B cell (primary cell): Measurements from ENCODE around the gene CAPNS2. TPM values are rescaled to one million over a fixed set of nuclear protein-coding genes. Genes with fewer than 3 reads are reported as not detected.

Experiments used
- ATAC-seq: fragments of 200-7000 bp; cut with Tn5 transposase; one replicate; pipeline ENCODE4 v1.10.0; 2021; ENCODE audit warnings: low read depth, mild to moderate bottlenecking, moderate number of reproducible peaks, moderate library complexity
- CTCF ChIA-PET: fragments of 350-600 bp; sonication (Branson Sonifier 250); formaldehyde crosslinking; loops from one replicate; lab custom pipeline; 2021; ENCODE audit warnings: antibody characterized with exemption, inconsistent platforms; lab: Charles Lee
- POLR2A ChIA-PET: fragments of 350-600 bp; sonication (Branson Sonifier 250); formaldehyde crosslinking; loops from one replicate; lab custom pipeline; 2021; ENCODE audit warnings: antibody characterized with exemption; lab: Charles Lee
- DNase-seq: peaks from one replicate; pipeline ENCODE4 v3.0.0; 2013
- H2AFZ ChIP-seq: 2 replicates; pipeline ENCODE4 v1.6.1; 2012; ENCODE audit warnings: mild to moderate bottlenecking, low read depth, low read length; ENCODE audit not compliant: insufficient read depth, poor library complexity, severe bottlenecking
- H3K27ac ChIP-seq, 2 donors: 1 replicate in 1 of 2; 2 replicates in 1 of 2; pipeline ENCODE4 v1.5.1; 2012 to 2013; ENCODE audit warnings: low read length in 2 of 2, mild to moderate bottlenecking in 2 of 2, moderate library complexity in 1 of 2
- H3K27me3 ChIP-seq, 4 experiments: fragments of 200-600 bp in 1 of 4; sonication (generic) in 1 of 4; replicated peaks in 1 of 4; 1 replicate in 2 of 4; 2 replicates in 2 of 4; pipeline versions ENCODE4 v1.6.1 to v1.7.0; 2013 to 2016; ENCODE audit warnings: low read length in 3 of 4, mild to moderate bottlenecking in 2 of 4, mixed read lengths in 1 of 4, moderate library complexity in 1 of 4; ENCODE audit not compliant: insufficient read depth in 4 of 4, control insufficient read depth in 3 of 4; ENCODE audit errors: control extremely low read depth in 1 of 4
- H3K36me3 ChIP-seq, 2 experiments: replicated peaks in 1 of 2; 1 replicate in 1 of 2; 2 replicates in 1 of 2; pipeline versions ENCODE4 v1.6.1 to v1.7.1; 2013; ENCODE audit warnings: low read length in 1 of 2; ENCODE audit not compliant: insufficient read depth in 2 of 2, control insufficient read depth in 1 of 2; ENCODE audit errors: control extremely low read depth in 1 of 2, extremely low read depth in 1 of 2
- H3K4me1 ChIP-seq, 2 donors: fragments of 200-600 bp in 1 of 2; sonication (generic) in 1 of 2; 1 replicate in 1 of 2; 2 replicates in 1 of 2; pipeline versions ENCODE4 v1.5.1 to v1.6.1; 2013 to 2017; ENCODE audit warnings: low read length in 2 of 2; ENCODE audit not compliant: control insufficient read depth in 2 of 2, insufficient read depth in 2 of 2
- H3K4me2 ChIP-seq: replicated peaks from 2 replicates; pipeline ENCODE3; 2012; ENCODE audit warnings: mild to moderate bottlenecking, low read depth, low read length; ENCODE audit not compliant: poor library complexity, severe bottlenecking
- H3K4me3 ChIP-seq, 5 experiments: fragments of 200-600 bp in 1 of 5; sonication (generic) in 1 of 5; 1 replicate in 3 of 5; 2 replicates in 2 of 5; pipeline versions ENCODE4 v1.5.1 to v1.7.0; 2011 to 2016; ENCODE audit warnings: low read length in 4 of 5, mild to moderate bottlenecking in 4 of 5, low read depth in 2 of 5, control low read depth in 1 of 5, moderate library complexity in 1 of 5; ENCODE audit not compliant: insufficient read depth in 1 of 5; ENCODE audit errors: control extremely low read depth in 1 of 5, extremely low read depth in 1 of 5
- H3K79me2 ChIP-seq: fragments of 200-600 bp; sonication (generic); one replicate; pipeline ENCODE4 v1.6.0; 2016; ENCODE audit warnings: low read length; ENCODE audit not compliant: control insufficient read depth, insufficient read depth
- H3K9ac ChIP-seq: fragments of 200-600 bp; sonication (generic); 2 replicates; pipeline ENCODE4 v1.6.1; 2017; ENCODE audit warnings: mild to moderate bottlenecking, low read length, moderate library complexity
- H3K9me3 ChIP-seq, 3 donors: one replicate each; pipeline versions ENCODE4 v1.6.1 to v1.7.1; 2013; ENCODE audit warnings: low read length in 2 of 3; ENCODE audit not compliant: control insufficient read depth in 2 of 3, insufficient read depth in 1 of 3; ENCODE audit errors: control extremely low read depth in 1 of 3
- H4K20me1 ChIP-seq: 2 replicates; pipeline ENCODE4 v1.6.0; 2012; ENCODE audit warnings: mild to moderate bottlenecking, low read length; ENCODE audit not compliant: insufficient read depth, control insufficient read depth, poor library complexity, severe bottlenecking
- H3K27ac Mint-ChIP-seq: one replicate; pipeline ENCODE4 v1.8.0; 2021; ENCODE audit warnings: mixed read lengths
- H3K27me3 Mint-ChIP-seq: one replicate; pipeline ENCODE4 v1.8.0; 2021; ENCODE audit warnings: mixed read lengths
- H3K4me1 Mint-ChIP-seq: one replicate; pipeline ENCODE4 v1.8.0; 2021; ENCODE audit warnings: mixed read lengths
- H3K4me3 Mint-ChIP-seq: one replicate; pipeline ENCODE4 v1.8.0; 2021; ENCODE audit warnings: mixed read lengths
- H3K9me3 Mint-ChIP-seq: one replicate; pipeline ENCODE4 v1.8.0; 2022; ENCODE audit warnings: mixed read lengths; ENCODE audit not compliant: insufficient read depth
- EZH2 ChIP-seq: IDR thresholded peaks from 2 replicates; pipeline ENCODE4 v1.6.1; 2012; ENCODE audit warnings: borderline replicate concordance, low read depth, mild to moderate bottlenecking, moderate library complexity, low read length; ENCODE audit not compliant: insufficient read depth, poor library complexity, severe bottlenecking
- WGBS: methylation state at CpG from one replicate; pipeline ENCODE4 v1.1.5; 2013; ENCODE audit warnings: missing lambda C conversion rate; ENCODE audit not compliant: insufficient coverage; 5-methylcytosine and 5-hydroxymethylcytosine counted together
- intact Hi-C: fragments of 100-400 bp; cut with micrococcal nuclease; formaldehyde crosslinking; loops from one replicate; pipeline ENCODE4 v1.10.0; 2022
- polyA plus RNA-seq: library from polyadenylated mRNA; depleted of rRNA; stranded (reverse); fragments of >200 nt; gene quantifications from 2 replicates; pipeline ENCODE4 v1.2.3, GENCODE V29; 2012
- total RNA-seq, 2 donors: library from RNA; stranded (reverse); fragments of 120-200 nt in 1 of 2; gene quantifications; 1 replicate in 1 of 2; 2 replicates in 1 of 2; pipeline versions ENCODE4 v1.2.3 to v1.2.4, GENCODE V29; 2013 to 2022
- TF ChIP-seq, protein P1 (sequence below): fragments of 200-600 bp; IDR thresholded peaks from one replicate; pipeline ENCODE4 v1.8.0; 2022; ENCODE audit warnings: antibody characterized with exemption, mild to moderate bottlenecking

CAPNS2 gene
- total and polyA plus RNA-seq, 2 donors (not counting 1 experiment from before 2014, with no cell fraction given): not detected

DNA sequence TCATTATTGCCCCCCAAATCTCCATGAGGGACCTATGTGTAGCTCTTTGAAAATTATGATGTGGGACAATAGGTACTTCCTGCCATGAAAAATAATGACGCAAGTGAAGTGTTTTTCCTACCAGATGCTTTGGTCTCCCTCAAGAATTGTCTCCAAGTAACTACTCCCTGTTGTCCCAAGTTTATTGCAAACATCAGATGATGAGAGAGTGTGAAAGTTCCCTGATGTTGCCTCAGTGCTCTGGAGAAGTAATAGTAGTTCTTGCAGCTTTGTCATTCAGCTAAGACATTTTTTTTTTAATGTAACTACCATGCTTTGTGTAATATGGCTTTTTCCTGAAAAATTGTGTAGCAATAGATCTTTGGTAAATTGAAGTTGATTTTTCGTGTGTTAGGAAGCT lies 37.5 kb upstream of the CAPNS2 start:
- H2AFZ ChIP-seq: no peak overlapping the region
- no peaks in the 10 kb centered on the region for H3K79me2 ChIP-seq
- Mint-ChIP-seq H3K27ac (no peak overlapping the region), H3K9me3 (no peaks in the 10 kb centered on the region), H3K27me3 (peaks cover 4% of the 10 kb centered on the region), H3K4me3 (no peak overlapping the region), H3K4me1 (no peaks in the 10 kb centered on the region)
- intact Hi-C loops: no loop called here
- ATAC-seq (no peak), DNase-seq (no peak)
- POLR2A ChIA-PET: no interaction called here
- no peak overlapping the region for H3K4me2 ChIP-seq
- H3K27me3 ChIP-seq: no peaks in the 10 kb centered on the region
- no CpG with 5 or more reads among the region's 2 CpGs for WGBS
- CTCF ChIA-PET: interaction anchor here (0.7 to 1.1 kb wide), 2 partner anchors 9 to 136 kb away, joined by 3 to 4 read pairs; no protein-coding TSS in a partner anchor
- no peaks in the 10 kb centered on the region for H3K36me3 ChIP-seq
- no peaks in the 10 kb centered on the region for H3K4me1 ChIP-seq
- no peak overlapping the region for H3K4me3 ChIP-seq
- TF ChIP-seq, protein P1, sequence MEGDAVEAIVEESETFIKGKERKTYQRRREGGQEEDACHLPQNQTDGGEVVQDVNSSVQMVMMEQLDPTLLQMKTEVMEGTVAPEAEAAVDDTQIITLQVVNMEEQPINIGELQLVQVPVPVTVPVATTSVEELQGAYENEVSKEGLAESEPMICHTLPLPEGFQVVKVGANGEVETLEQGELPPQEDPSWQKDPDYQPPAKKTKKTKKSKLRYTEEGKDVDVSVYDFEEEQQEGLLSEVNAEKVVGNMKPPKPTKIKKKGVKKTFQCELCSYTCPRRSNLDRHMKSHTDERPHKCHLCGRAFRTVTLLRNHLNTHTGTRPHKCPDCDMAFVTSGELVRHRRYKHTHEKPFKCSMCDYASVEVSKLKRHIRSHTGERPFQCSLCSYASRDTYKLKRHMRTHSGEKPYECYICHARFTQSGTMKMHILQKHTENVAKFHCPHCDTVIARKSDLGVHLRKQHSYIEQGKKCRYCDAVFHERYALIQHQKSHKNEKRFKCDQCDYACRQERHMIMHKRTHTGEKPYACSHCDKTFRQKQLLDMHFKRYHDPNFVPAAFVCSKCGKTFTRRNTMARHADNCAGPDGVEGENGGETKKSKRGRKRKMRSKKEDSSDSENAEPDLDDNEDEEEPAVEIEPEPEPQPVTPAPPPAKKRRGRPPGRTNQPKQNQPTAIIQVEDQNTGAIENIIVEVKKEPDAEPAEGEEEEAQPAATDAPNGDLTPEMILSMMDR: no peak
- no peak for TF ChIP-seq EZH2
- H3K9me3 ChIP-seq: no peaks in the 10 kb centered on the region
- H3K27ac ChIP-seq: no peak overlapping the region
- no peak overlapping the region for H3K9ac ChIP-seq
- H4K20me1 ChIP-seq: no peaks in the 10 kb centered on the region

DNA sequence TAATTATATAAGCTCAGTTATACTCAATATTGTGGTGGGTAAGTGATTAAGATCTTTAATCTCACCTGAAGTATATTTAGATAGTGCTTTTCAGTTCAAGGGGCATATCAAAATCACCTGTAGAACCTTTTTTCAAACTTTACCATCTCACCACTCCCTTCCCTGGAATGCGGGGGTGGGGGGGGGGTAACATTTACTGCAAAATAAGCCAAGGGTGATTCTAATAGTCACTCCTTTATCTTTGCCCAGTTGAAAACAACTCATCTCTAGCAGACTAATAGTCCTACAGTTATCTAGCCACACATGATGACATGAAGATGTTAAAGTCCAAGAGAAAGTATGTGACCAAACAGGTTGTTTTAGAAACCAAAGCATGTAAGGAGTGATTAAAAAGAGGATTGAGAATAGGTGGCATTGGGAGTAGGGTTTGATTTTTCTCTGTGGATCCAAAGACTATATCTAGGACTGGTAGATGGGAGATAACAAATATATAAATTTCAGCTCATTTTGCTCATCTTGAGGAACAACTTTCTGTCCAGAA lies 36.1 kb upstream of the CAPNS2 start:
- DNase-seq: no peak
- no CpG with 5 or more reads among the region's 1 CpG for WGBS
- Histone ChIP-seq H3K79me2 (no peaks in the 10 kb centered on the region), H3K4me2 (no peak overlapping the region), H3K4me3 (no peak overlapping the region), H3K9ac (no peak overlapping the region), H2AFZ (no peak overlapping the region), H3K27me3 (no peaks in the 10 kb centered on the region), H3K4me1 (no peaks in the 10 kb centered on the region), H3K36me3 (no peaks in the 10 kb centered on the region), H3K9me3 (no peaks in the 10 kb centered on the region), H3K27ac (no peak overlapping the region), H4K20me1 (no peaks in the 10 kb centered on the region)
- Mint-ChIP-seq H3K9me3 (no peaks in the 10 kb centered on the region), H3K27me3 (peaks cover 4% of the 10 kb centered on the region), H3K4me1 (no peaks in the 10 kb centered on the region), H3K4me3 (no peak overlapping the region), H3K27ac (no peak overlapping the region)
- POLR2A ChIA-PET: no interaction called here
- no peak for ATAC-seq
- intact Hi-C loops: no loop called here
- CTCF ChIA-PET: no interaction called here
- no peak for TF ChIP-seq EZH2
- TF ChIP-seq, protein P1: no peak
